ENCODE data around the gene PRSS2. TPM values are rescaled to one million over a fixed set of nuclear protein-coding genes. Genes with fewer than 3 reads are reported as not detected.

The PRSS2 gene
- total and polyA plus RNA-seq, 9 of the 15 experiments (the other 6 are each of a cell fraction or from before 2014, with no cell fraction given), result 1.3 to 23.9 (median 3.8) TPM

GRCh38 chr7:142800088-142800487 lies 29.3 kb downstream of the PRSS2 start:
- no peak for DNase-seq (ENCODE audit: extremely low read depth in 1 of 4, low spot score in 3 of 4)
- no peak for FAIRE-seq
- H3K9ac ChIP-seq (ENCODE audit: insufficient read depth in 1 of 2, low read depth in 2 of 2, low read length in 2 of 2), result no peak overlapping the region
- ATAC-seq, result no peak
- no TSS peak for BruUV-seq (replicated peaks)
- H3K9me1 ChIP-seq (ENCODE audit: control insufficient read depth, insufficient read depth, low read length), result no peaks in the 10 kb centered on the region
- in situ Hi-C loops (cut with MboI) (no loop called here), intact Hi-C loops (cut with micrococcal nuclease) (no loop called here)
- H3K4me1 ChIP-seq (replicated peaks in 1 of 2; ENCODE audit: control insufficient read depth in 2 of 2, insufficient read depth in 2 of 2, low read length in 2 of 2), result peaks cover 10 to 11% of the 10 kb centered on the region in 2 experiments; a peak in 3 of 5 replicates
- no peaks in the 10 kb centered on the region for H3K9me3 ChIP-seq (replicated peaks; ENCODE audit: control insufficient read depth, insufficient read depth, low read depth, low read length)
- H3K4me2 ChIP-seq (ENCODE audit: insufficient read depth, low read length), result no peak overlapping the region
- no peak overlapping the region for H2AFZ ChIP-seq (ENCODE audit: low read depth, low read length)
- no peaks in the 10 kb centered on the region; the same call in 2 of the 3 replicates for H3K79me2 ChIP-seq (ENCODE audit: control insufficient read depth, insufficient read depth, low read length)
- peaks cover 9 to 34% of the 10 kb centered on the region in 2 experiments for H3K27me3 ChIP-seq (ENCODE audit: control insufficient read depth in 2 of 2, insufficient read depth in 2 of 2, low read length in 2 of 2)
- CTCF ChIA-PET (ENCODE audit: low intra/inter-chr PET ratio), result no interaction called here
- no peaks in the 10 kb centered on the region for H3K36me3 ChIP-seq (ENCODE audit: control insufficient read depth, insufficient read depth, low read length)
- 32% methylated on average over 1 of the region's 1 CpG for WGBS (ENCODE audit: insufficient coverage, low coverage, missing lambda C conversion rate)
- H4K20me1 ChIP-seq (replicated peaks; ENCODE audit: control insufficient read depth, insufficient read depth, low read length), result no peaks in the 10 kb centered on the region
- TF ChIP-seq SLC30A9 (CRISPR knock-in tag; IDR thresholded peaks at IDR 0.05), result no peak
- TF ChIP-seq HOMEZ (CRISPR knock-in tag; IDR thresholded peaks at IDR 0.05), result no peak
- TF ChIP-seq ZNF12 (CRISPR knock-in tag; IDR thresholded peaks at IDR 0.05), result no peak
- TF ChIP-seq E2F5 (CRISPR knock-in tag; IDR thresholded peaks at IDR 0.05), result no peak
- no peak for TF ChIP-seq SRF (CRISPR knock-in tag; IDR thresholded peaks at IDR 0.05)
- no peak for TF ChIP-seq POU5F1 (IDR thresholded peaks at IDR 0.05; ENCODE audit: borderline replicate concordance, low read depth, low read length, partially characterized antibody)
- no peak for TF ChIP-seq CREB3L1 (IDR thresholded peaks at IDR 0.05; ENCODE audit: borderline replicate concordance, low read depth)
- no peak for TF ChIP-seq ZNF253 (CRISPR knock-in tag; conservative IDR thresholded peaks at IDR 0.05)
- no peak for TF ChIP-seq ZNF76 (CRISPR knock-in tag; IDR thresholded peaks at IDR 0.05; ENCODE audit: borderline replicate concordance)
- TF ChIP-seq MCM2 (IDR thresholded peaks at IDR 0.05; ENCODE audit: low read depth), result no peak
- TF ChIP-seq HNRNPLL (IDR thresholded peaks at IDR 0.05; ENCODE audit: low read depth, low read length, poor library complexity, severe bottlenecking), result no peak
- TF ChIP-seq ARID2 (IDR thresholded peaks at IDR 0.05), result no peak
- TF ChIP-seq NCOA6 (IDR thresholded peaks at IDR 0.05), result no peak
- TF ChIP-seq SRSF7 (optimal IDR thresholded peaks at IDR 0.05; ENCODE audit: low read depth, low read length), result no peak
- POLR2A ChIA-PET, result no interaction called here
- H3K4me3 ChIP-seq, result no peak overlapping the region
- no peak overlapping the region for H3K27ac ChIP-seq (ENCODE audit: extremely low read depth, low read depth, low read length)

Measured in K562 (cell line).